Neural progenitor cell (in vitro differentiated cells): ENCODE results near the gene C11orf86.

ENCODE experiments used
- CTCF ChIP-seq: fragments of 200-600 bp; sonication (generic); IDR thresholded peaks from 2 replicates; pipeline ENCODE4 v1.5.1; 2017; ENCODE audit warnings: antibody characterized with exemption, mild to moderate bottlenecking
- EZH2 ChIP-seq: fragments of 200-600 bp; sonication (generic); IDR thresholded peaks from 2 replicates; pipeline ENCODE4 v1.6.1; 2017; ENCODE audit warnings: antibody characterized with exemption, mild to moderate bottlenecking, moderate library complexity
- EZH2phosphoT487 ChIP-seq: fragments of 200-600 bp; sonication (generic); IDR thresholded peaks from 2 replicates; pipeline ENCODE4 v1.6.1; 2017; ENCODE audit warnings: antibody characterized with exemption

- no peak for TF ChIP-seq CTCF
- no peak for TF ChIP-seq EZH2
- no peak for TF ChIP-seq EZH2phosphoT487
These were observed 4.7 kb upstream of the C11orf86 start for GRCh38 chr11:66970371-66970806.
